HG03558 (cell line): Measurements from ENCODE around the gene ANK3.

Experiments used
- ATAC-seq: cut with Tn5 transposase; IDR thresholded peaks from one replicate; pipeline ENCODE4 v1.9.1; 2021; ENCODE audit warnings: moderate number of reproducible peaks; ENCODE audit not compliant: unreplicated experiment; ENCODE audit errors: extremely low read depth

ANK3 gene

GRCh38 chr10:60009710-60010383 is 379.8 kb downstream of the ANK3 start:
- no peak for ATAC-seq

- no peak for ATAC-seq
These were observed 380.4 kb downstream of the ANK3 start for GRCh38 chr10:60009276-60009675.

GRCh38 chr10:60008816-60009215 is 380.9 kb downstream of the ANK3 start:
- no peak for ATAC-seq

- ATAC-seq: no peak
These were observed 383.6 kb downstream of the ANK3 start for GRCh38 chr10:60006062-60006461.

- ATAC-seq: no peak
These were observed 385.8 kb downstream of the ANK3 start for GRCh38 chr10:60003651-60004523.

GRCh38 chr10:60000747-60001146 is 388.9 kb downstream of the ANK3 start:
- no peak for ATAC-seq

- ATAC-seq: no peak
These were observed 391.7 kb downstream of the ANK3 start for GRCh38 chr10:59997827-59998525.

- no peak for ATAC-seq
These were observed 393.8 kb downstream of the ANK3 start for GRCh38 chr10:59995862-59996261.

- ATAC-seq: no peak
These were observed 395.7 kb downstream of the ANK3 start for GRCh38 chr10:59993931-59994330.

- ATAC-seq: no peak
These were observed 398.0 kb downstream of the ANK3 start for GRCh38 chr10:59991661-59992060.

- ATAC-seq: no peak
These were observed 398.6 kb downstream of the ANK3 start for GRCh38 chr10:59991117-59991516.

- ATAC-seq: no peak
These were observed 404.0 kb downstream of the ANK3 start for GRCh38 chr10:59985639-59986038.

- no peak for ATAC-seq
These were observed 405.3 kb downstream of the ANK3 start for GRCh38 chr10:59984415-59984814.

GRCh38 chr10:59980356-59980755 is 409.3 kb downstream of the ANK3 start:
- no peak for ATAC-seq

GRCh38 chr10:59977486-59977885 is 412.2 kb downstream of the ANK3 start:
- no peak for ATAC-seq

GRCh38 chr10:59976909-59977308 is 412.8 kb downstream of the ANK3 start:
- no peak for ATAC-seq
